ENCODE results near the gene CDH4.

- TF ChIP-seq CTCF (tag by site-specific recombination; IDR thresholded peaks at IDR 0.05) = no peak
- TF ChIP-seq ZBTB1 (tag by site-specific recombination; IDR thresholded peaks at IDR 0.05) = no peak
- TF ChIP-seq ZNF23 (tag by site-specific recombination; IDR thresholded peaks at IDR 0.05; ENCODE audit: borderline replicate concordance) = no peak
These were observed 726.4 kb downstream of the CDH4 start for GRCh38 chr20:61978491-61978890.
